SU-DHL-6 (cell line): ENCODE measurements around the gene SAPCD1.

Experiments used
- H2AFZ ChIP-seq: fragments of 200-600 bp; sonication (generic); 2 replicates; pipeline ENCODE4 v1.6.1; 2014; ENCODE audit warnings: low read depth, mild to moderate bottlenecking, moderate library complexity, mixed read lengths, antibody characterized with exemption, low read length; ENCODE audit not compliant: severe bottlenecking
- H3F3A ChIP-seq: fragments of 200-600 bp; shearing (Covaris generic); 2 replicates; pipeline ENCODE4 v1.6.0; 2016; ENCODE audit warnings: antibody characterized with exemption, mild to moderate bottlenecking; ENCODE audit not compliant: insufficient read depth
- H3K27ac ChIP-seq: fragments of 200-600 bp; sonication (generic); 2 replicates; pipeline ENCODE4 v1.5.1; 2016; ENCODE audit warnings: low read depth, mild to moderate bottlenecking, low read length, moderate library complexity, mixed read lengths
- H3K27me3 ChIP-seq: fragments of 200-600 bp; sonication (generic), shearing (Covaris generic); 2 replicates; pipeline ENCODE4 v1.6.0; 2014; ENCODE audit warnings: mild to moderate bottlenecking, low read length
- H3K36me3 ChIP-seq: fragments of 200-600 bp; sonication (generic); 2 replicates; pipeline ENCODE4 v1.6.1; 2014; ENCODE audit warnings: mild to moderate bottlenecking, low read length, mixed read lengths
- H3K4me2 ChIP-seq: fragments of 300-600, 200-600 bp; shearing (Covaris generic), sonication (generic); 2 replicates; pipeline ENCODE4 v1.6.0; 2014; ENCODE audit warnings: low read length, low read depth, mild to moderate bottlenecking; ENCODE audit not compliant: poor library complexity, severe bottlenecking
- H3K4me3 ChIP-seq: fragments of 200-600 bp; sonication (generic); 2 replicates; pipeline ENCODE4 v1.5.1; 2014; ENCODE audit warnings: antibody characterized with exemption, low read length, mild to moderate bottlenecking, mixed read lengths; ENCODE audit not compliant: insufficient read depth, poor library complexity, severe bottlenecking
- H3K79me2 ChIP-seq: fragments of 200-600 bp; sonication (generic); 2 replicates; pipeline ENCODE4 v1.6.1; 2014; ENCODE audit warnings: mild to moderate bottlenecking, low read length, moderate library complexity; ENCODE audit not compliant: insufficient read depth
- H3K9ac ChIP-seq: fragments of 200-600 bp; sonication (generic); 2 replicates; pipeline ENCODE4 v1.7.0; 2014; ENCODE audit warnings: mild to moderate bottlenecking, low read length
- H3K9me2 ChIP-seq: fragments of 200-600 bp; sonication (generic); replicated peaks from 2 replicates; pipeline ENCODE4 v1.6.1; 2014; ENCODE audit warnings: low read length; ENCODE audit not compliant: insufficient read depth
- H3K9me3 ChIP-seq: fragments of 200-600 bp; sonication (generic); 2 replicates; pipeline ENCODE4 v1.6.1; 2014; ENCODE audit warnings: low read length, mixed read lengths; ENCODE audit not compliant: insufficient read depth
- H4K20me1 ChIP-seq: fragments of 200-600 bp; sonication (generic); 2 replicates; pipeline ENCODE4 v1.6.1; 2014; ENCODE audit warnings: low read depth, mild to moderate bottlenecking, antibody characterized with exemption, low read length, moderate library complexity, mixed read lengths
- CTCF ChIP-seq: fragments of 200-600 bp; sonication (generic); IDR thresholded peaks from one replicate; pipeline ENCODE4 v1.5.1; 2017; ENCODE audit warnings: antibody characterized with exemption, mild to moderate bottlenecking, low read length, moderate library complexity; ENCODE audit not compliant: insufficient read depth, poor library complexity, severe bottlenecking
- EZH2phosphoT487 ChIP-seq: fragments of 200-600 bp; sonication (generic), shearing (Covaris generic); conservative IDR thresholded peaks from 2 replicates; pipeline ENCODE4 v1.6.1; 2018; ENCODE audit warnings: mild to moderate bottlenecking, antibody characterized with exemption, low read length, moderate library complexity, mixed read lengths

SAPCD1 gene

GRCh38 chr6:31765910-31766794 lies 3.7 kb downstream of the SAPCD1 start:
- Histone ChIP-seq H4K20me1 (no peaks in the 10 kb centered on the region), H3K9me3 (no peaks in the 10 kb centered on the region), H3K79me2 (no peaks in the 10 kb centered on the region), H3K27ac (no peak overlapping the region), H2AFZ (no peak overlapping the region), H3F3A (peaks cover 8% of the 10 kb centered on the region), H3K36me3 (peaks cover 6% of the 10 kb centered on the region; the same call in 1 of the 2 replicates), H3K4me2 (no peak overlapping the region), H3K27me3 (no peaks in the 10 kb centered on the region), H3K9ac (no peak overlapping the region), H3K9me2 (no peaks in the 10 kb centered on the region), H3K4me3 (no peak overlapping the region)
- no peak for TF ChIP-seq CTCF
- TF ChIP-seq EZH2phosphoT487, result no peak

GRCh38 chr6:31767096-31767645 lies 4.7 kb downstream of the SAPCD1 start:
- Histone ChIP-seq H4K20me1 (no peaks in the 10 kb centered on the region), H3K9me3 (no peaks in the 10 kb centered on the region), H3K9me2 (no peaks in the 10 kb centered on the region), H3K27me3 (no peaks in the 10 kb centered on the region), H3K27ac (no peak overlapping the region), H2AFZ (no peak overlapping the region), H3K36me3 (peaks cover 5% of the 10 kb centered on the region; the same call in 1 of the 2 replicates), H3K4me3 (no peak overlapping the region), H3K79me2 (no peaks in the 10 kb centered on the region), H3K9ac (no peak overlapping the region), H3F3A (peaks cover 8% of the 10 kb centered on the region), H3K4me2 (no peak overlapping the region)
- TF ChIP-seq EZH2phosphoT487 (no peak), CTCF (no peak)

- no peaks in the 10 kb centered on the region for H4K20me1 ChIP-seq
- no peak overlapping the region for H2AFZ ChIP-seq
- H3K27ac ChIP-seq, result no peak overlapping the region
- H3K79me2 ChIP-seq, result no peaks in the 10 kb centered on the region
- no peak overlapping the region for H3K9ac ChIP-seq
- TF ChIP-seq EZH2phosphoT487 (no peak), CTCF (no peak)
- no peaks in the 10 kb centered on the region for H3K27me3 ChIP-seq
- H3K9me2 ChIP-seq, result no peaks in the 10 kb centered on the region
- H3K4me2 ChIP-seq, result no peak overlapping the region
- H3K9me3 ChIP-seq, result no peaks in the 10 kb centered on the region
- H3K36me3 ChIP-seq, result no peaks in the 10 kb centered on the region
- peaks cover 8% of the 10 kb centered on the region for H3F3A ChIP-seq
- no peak overlapping the region for H3K4me3 ChIP-seq
These were observed 6.2 kb downstream of the SAPCD1 start for GRCh38 chr6:31768363-31769257.
